HG02943 (cell line): Measurements from ENCODE around the gene NRN1L.
A peak's percentile ranks its signal among the peaks of the same experiment; 100 is the strongest.
"Not testable (repeated sequence)": the region's sequence is repeated elsewhere in the genome, so short reads cannot be mapped to it uniquely, and the experiment has no call there.

ENCODE experiments used
- ATAC-seq: cut with Tn5 transposase; IDR thresholded peaks from one replicate; pipeline ENCODE4 v1.9.1; 2021; ENCODE audit warnings: mild to moderate bottlenecking, low read depth, moderate library complexity; ENCODE audit not compliant: unreplicated experiment

The NRN1L gene

DNA sequence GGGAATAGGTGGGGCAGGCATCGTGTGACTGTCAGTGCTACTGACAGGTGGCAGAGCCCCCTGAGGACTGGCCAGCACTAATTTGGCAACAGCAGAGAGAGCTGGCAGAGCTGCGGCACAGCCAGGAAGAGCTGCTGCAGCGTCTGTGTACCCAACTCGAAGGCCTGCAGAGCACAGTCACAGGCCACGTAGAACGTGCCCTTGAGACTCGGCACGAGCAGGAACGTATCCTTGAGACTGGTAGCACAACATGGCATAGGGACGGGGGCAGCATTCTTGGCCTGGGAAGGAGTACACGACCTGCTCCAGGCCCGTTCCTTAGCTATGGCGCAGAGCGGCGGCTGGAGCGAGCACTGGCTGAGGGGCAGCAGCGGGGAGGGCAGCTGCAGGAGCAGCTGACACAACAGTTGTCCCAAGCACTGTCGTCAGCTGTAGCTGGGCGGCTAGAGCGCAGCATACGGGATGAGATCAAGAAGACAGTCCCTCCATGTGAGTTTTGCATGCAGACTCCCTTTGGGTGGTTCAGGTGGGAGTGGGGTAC, 3.0 kb upstream of the NRN1L start:
- no peak for ATAC-seq

DNA sequence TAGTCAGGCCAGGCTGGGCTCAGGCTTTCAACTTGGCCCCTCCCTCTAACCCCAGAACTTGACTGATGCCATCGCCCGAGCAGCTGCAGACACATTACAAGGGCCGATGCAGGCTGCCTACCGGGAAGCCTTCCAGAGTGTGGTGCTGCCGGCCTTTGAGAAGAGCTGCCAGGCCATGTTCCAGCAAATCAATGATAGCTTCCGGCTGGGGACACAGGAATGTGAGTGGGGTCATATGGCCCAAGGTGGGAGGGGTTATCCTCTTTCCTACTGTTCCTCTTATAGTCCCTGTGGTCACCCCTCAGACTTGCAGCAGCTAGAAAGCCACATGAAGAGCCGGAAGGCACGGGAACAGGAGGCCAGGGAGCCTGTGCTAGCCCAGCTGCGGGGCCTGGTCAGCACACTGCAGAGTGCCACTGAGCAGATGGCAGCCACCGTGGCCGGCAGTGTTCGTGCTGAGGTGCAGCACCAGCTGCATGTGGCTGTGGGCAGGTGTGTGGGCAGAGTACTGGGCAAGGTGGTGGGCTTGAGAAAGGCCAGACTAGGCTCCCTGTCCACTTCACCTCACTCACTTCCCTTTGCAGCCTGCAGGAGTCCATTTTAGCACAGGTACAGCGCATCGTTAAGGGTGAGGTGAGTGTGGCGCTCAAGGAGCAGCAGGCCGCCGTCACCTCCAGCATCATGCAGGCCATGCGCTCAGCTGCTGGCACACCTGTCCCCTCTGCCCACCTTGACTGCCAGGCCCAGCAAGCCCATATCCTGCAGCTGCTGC, 2.1 kb upstream of the NRN1L start:
- ATAC-seq: no peak

DNA sequence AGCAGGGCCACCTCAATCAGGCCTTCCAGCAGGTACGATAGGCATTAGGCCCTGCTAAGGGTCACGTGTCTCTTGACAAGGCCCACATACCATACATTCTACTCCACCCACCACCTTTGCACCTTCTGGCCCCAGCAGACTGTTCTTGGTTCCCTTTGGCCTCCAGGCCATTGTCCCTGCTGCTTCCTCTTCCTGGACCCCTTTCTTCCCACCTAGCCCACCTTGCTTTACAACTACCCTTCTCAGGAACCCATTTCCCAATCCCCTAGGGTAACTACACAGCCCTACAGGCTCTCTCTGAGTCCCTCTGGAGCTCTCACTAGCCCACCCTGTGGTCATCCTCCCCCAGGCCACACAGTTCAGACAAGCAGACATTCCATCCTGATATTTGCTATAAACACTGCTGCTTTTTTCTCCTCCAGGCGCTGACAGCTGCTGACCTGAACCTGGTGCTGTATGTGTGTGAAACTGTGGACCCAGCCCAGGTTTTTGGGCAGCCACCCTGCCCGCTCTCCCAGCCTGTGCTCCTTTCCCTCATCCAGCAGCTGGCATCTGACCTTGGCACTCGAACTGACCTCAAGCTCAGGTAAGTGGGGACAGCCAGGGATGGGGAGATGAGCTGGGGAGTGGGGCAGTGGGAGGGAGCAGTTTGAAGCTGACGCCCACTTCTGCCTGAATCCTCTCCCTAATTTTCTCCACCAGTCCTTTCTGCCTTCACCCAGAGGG, 1.4 kb upstream of the NRN1L start:
- no peak for ATAC-seq

DNA sequence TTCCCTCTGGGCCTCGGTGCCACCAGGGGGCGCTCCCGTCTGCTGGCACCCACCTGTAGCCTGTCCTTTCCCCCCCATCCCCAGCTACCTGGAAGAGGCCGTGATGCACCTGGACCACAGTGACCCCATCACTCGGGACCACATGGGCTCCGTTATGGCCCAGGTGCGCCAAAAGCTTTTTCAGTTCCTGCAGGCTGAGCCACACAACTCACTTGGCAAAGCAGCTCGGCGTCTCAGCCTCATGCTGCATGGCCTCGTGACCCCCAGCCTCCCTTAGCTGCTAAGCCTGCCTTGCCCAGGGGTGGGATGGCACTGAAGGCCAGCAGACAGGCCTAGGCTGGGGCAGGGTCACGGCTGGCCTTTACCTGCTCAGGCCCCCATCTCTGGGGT, 818 bp upstream of the NRN1L start:
- ATAC-seq: no peak

DNA sequence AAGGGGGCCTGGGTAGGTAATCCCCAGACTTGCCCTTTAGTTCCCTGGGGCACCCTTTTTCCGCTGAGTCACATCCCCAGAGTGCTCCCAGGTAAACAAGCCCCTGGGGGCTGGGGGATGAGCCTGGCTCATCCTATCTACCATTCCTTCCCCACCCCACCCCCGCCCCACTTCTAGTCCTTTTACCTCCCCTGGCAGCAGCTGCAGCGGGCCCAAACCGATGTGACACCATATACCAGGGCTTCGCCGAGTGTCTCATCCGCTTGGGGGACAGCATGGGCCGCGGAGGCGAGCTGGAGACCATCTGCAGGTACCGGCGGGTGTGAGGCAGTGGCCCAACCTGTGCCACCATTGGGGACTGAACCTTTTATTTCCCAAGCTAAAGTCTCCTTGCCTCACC, 860 bp downstream of the NRN1L start:
- no peak for ATAC-seq

DNA sequence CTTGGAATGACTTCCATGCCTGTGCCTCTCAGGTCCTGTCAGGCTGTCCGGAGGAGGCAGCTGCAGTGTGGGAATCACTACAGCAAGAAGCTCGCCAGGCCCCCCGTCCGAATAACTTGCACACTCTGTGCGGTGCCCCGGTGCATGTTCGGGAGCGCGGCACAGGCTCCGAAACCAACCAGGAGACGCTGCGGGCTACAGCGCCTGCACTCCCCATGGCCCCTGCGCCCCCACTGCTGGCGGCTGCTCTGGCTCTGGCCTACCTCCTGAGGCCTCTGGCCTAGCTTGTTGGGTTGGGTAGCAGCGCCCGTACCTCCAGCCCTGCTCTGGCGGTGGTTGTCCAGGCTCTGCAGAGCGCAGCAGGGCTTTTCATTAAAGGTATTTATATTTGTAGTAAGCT, 1.3 kb downstream of the NRN1L start:
- no peak for ATAC-seq

DNA sequence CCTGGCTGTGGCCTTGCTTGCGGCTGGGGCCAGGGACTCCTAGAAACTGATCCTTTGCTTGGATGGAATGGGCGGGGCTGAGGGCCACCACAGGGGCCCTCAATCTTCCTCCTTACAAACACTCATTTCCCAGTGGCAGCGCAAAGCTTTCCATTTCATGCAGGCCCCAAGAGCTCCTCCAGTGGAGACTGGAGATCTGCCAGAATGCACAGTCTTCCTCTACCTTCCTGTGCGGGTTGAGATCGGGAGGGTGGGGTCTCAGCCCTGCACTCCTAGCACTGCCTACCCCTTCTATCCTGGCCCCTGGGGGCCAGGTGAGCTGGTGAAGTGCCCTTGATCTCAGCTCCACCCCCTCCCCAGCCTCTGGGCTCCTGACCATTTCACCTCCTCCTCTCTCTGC, 1.7 kb downstream of the NRN1L start:
- no peak for ATAC-seq

DNA sequence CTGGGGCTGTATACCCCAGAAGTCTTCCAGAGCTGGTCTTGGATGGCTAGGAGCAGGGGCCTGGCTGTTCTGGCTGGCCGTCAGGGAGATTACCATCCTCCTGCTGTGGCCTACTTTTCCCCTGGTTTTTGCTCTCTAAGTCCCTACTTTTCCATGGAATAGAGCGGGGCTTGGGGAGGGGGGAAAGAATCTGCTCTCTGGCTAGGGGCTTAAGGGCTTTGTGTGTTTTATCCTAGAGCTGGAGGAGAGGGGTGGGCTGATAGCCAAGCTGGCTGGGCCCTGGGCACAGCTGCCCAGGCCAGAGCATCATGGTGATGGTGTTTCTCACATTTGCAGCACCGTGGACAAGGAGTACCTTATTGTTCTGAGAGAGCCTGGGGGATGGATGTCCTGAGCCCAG, 3.6 kb downstream of the NRN1L start:
- ATAC-seq: no peak

DNA sequence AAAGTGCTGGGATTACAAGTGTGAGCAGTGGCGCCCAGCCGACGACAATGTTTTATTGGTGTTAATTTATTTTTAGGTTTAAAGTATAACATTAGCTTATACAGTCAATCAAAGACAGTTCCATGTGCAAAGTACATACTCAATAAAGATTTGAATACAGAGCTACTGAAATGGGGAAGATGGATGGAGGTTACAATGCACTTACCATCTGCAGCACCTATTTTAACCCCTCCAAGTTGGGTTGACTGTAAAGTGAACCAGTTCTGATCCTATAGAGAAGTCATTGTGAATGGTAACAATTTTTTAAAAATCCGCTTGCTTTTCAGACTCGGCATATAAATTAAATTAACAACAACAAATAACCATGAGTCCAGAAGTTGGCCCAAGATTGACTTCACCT, 7.7 kb downstream of the NRN1L start:
- ATAC-seq: no peak

DNA sequence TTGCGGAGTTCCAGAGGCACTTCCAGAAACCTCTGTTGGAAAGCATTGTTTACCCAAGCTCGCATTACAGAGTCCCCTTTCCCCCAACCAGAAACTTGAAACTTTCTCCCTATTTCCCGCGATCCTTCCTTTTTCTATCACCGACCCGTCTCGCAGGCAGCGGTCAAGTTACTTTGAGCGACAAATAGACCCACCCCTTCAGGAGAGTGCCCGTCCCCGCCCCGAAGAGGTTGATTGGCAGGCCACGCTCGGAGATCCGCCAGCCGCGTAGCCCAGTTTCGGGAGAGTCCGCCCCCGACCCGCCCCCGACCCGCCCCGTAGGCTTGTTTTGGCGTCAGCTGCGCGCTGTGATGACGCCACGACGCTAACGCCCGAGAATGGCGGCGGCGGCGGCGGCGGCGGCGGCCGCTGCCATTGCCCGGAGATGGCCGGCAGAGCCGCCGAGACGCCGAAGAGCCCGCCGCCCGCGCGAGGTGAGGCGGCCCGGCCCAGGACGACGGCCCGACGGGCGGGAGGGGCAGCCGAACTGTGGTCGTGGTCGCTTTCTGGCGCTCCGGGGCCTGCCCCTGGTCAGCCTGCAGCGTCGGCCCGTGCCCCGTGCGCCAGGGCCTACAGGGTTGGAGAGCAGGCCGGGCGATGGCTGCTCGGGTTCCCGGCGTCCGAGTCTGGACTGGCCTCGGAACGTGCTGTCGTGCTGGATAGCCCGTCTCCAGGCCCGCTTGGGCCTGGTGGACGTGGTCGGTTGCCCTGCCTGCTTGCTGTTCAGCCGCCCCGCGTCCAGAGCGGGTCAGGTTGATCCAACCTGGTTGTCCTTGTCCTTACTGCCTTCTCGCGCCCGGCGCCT, 8.4 kb downstream of the NRN1L start, which contains the start of gene PSKH1:
Gene PSKH1 (plus strand): TSS at position 356 of the 844 bp plus-strand sequence. CDS start 15,496 bp downstream, outside the sequence.
- peak; percentile 85 for ATAC-seq

DNA sequence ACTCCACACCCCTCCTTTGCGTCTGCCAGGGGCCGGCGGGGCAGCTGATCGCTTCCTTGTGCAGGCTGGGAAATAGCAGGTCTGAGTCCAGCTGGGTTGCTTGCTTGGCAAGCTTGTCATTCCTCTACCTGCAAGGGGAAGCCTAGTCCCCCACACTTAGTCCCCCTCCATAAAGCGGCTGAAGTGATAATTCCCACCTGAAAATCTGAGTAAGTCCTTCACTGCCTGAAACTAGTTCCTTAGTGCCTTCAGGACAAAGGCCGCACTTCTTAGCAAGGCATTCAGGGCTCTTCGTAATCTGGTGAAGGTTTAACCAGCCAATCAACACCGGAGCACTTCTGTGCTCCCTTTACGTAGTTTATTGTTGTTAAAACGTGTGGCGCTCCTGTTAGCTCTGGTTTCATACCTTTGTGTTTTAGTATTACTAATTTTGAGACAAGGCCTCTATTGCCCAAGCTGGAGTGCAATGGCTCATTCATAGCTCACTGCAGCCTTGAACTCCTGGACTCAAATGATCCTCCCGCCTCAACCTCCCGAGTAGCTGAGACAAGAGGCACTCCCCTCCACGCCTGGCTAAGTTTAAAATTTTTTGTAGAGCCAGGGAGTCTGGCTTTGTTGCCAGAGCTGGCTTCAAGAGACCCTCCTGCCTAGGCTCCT, 9.2 kb downstream of the NRN1L start:
- no peak for ATAC-seq

DNA sequence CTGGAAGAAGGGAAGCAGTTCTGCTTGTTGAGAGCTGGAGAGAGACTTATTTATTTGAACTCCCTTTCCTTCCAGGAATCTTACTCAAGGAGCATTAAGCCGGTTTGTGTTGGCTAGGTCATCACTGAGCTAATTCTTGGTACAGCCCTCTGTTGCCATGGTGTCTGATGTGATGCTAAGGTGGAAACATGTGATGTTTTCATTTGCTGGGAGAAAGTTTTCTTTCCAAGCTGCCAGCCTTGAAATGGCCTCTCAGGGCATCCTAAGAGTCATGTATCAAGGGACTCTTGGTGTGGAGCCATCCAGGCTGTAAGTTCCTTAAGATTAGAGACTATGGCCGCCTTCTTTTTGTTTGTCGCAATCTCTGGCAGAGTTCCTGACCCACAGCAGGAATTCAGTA, 12.5 kb downstream of the NRN1L start:
- ATAC-seq: no peak

DNA sequence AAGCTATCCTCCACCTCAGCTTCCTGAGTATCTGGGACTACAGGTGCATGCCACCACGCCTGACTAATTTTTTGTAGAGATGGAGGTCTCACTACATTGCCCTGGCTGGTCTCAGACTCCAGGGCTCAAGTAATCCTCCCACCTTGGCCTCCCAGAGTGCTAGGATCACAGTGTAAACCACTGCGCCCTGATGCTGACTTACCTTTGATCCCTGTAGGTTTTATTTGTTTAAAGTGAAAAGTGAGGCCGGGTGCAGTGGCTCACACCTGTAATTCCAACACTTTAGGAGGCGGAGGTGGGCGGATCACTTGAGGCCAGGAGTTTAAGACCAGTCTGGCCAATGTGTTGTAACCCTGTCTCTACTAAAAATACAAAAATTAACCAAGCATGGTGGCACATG, 17.0 kb downstream of the NRN1L start:
- no peak for ATAC-seq

DNA sequence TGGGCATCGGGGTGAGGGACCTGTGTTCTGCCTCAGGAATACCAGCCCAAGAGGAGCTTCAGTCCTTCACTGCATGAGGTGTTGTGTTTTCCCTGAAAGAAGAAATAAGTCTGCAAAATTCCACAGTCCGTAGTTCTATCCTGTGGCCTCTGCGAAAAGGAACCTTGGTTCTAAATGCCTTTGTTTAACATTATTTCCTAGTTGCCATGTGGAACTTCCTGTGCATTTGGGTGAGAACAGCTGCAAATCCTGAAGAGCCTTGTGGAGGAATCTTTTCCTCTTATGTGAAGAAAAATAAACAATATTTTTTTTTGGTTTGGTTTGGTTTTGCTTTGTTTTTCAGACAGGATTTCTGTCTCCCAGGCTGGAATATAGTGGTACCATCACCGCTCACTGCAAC, 18.1 kb downstream of the NRN1L start:
- ATAC-seq: no peak

DNA sequence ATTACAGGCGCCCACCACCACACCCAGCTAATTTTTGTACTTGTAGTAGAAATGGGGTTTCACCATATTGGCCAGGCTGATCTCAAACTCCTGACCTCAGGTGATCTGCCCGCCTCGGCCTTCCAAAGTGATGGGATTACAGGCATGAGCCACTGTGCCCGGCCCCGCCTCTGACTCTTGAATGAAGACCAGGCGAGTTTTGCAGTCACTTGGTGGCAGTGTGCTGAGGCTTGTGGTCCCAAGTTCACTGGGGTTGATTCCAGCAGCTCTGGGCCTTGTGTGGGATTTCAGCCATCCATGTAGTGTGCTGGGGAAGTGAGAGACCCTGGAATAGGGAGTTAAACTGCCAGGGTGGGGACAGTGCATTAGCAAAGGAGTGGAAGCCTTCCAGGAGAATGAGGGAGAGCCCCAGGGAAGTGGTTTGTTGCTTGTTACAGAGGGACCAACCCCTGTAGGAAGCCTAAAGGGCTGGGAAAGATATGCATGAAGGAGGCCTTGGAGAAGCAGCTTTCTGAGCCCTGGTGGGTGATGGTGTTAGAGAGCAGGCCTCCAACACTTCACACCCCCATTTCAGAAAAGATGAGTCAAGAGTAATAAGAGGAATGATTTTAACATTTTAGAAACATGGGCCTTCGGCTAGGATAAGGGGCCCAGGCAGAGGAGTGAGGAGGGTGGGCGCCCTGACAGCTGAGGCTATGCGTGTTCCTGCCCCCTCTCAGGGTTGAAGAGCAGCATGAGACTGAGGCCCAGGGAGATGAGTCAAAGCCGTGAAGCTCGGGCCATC, 22.9 kb downstream of the NRN1L start:
- no peak for ATAC-seq

DNA sequence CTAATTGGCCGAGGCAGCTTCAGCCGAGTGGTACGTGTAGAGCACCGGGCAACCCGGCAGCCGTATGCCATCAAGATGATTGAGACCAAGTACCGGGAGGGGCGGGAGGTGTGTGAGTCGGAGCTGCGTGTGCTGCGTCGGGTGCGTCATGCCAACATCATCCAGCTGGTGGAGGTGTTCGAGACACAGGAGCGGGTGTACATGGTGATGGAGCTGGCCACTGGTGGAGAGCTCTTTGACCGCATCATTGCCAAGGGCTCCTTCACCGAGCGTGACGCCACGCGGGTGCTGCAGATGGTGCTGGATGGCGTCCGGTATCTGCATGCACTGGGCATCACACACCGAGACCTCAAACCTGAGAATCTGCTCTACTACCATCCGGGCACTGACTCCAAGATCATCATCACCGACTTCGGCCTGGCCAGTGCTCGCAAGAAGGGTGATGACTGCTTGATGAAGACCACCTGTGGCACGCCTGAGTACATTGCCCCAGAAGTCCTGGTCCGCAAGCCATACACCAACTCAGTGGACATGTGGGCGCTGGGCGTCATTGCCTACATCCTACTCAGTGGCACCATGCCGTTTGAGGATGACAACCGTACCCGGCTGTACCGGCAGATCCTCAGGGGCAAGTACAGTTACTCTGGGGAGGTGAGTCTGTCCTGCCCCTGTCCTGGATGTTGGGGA, 24.5 kb downstream of the NRN1L start:
- ATAC-seq: no peak

DNA sequence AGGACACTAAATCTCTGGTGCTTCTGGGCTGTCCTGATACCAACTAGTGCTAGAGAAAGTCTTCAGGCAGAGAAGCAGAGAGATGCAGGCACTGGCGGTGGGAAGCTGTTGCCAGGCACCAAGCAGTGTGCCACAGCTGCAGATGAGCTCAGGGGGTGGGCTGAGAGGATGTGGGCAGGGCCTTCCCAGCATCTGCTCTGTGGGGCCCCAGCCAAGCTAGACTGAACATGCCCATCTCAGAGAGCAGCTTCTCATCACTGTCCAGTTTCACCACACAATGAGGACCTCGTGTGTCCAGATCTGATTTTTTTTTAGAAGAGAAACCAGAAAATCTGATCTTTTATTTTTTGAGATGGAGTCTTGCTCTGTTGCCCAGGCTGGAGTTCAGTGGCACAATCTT, 25.5 kb downstream of the NRN1L start:
- ATAC-seq: no peak

DNA sequence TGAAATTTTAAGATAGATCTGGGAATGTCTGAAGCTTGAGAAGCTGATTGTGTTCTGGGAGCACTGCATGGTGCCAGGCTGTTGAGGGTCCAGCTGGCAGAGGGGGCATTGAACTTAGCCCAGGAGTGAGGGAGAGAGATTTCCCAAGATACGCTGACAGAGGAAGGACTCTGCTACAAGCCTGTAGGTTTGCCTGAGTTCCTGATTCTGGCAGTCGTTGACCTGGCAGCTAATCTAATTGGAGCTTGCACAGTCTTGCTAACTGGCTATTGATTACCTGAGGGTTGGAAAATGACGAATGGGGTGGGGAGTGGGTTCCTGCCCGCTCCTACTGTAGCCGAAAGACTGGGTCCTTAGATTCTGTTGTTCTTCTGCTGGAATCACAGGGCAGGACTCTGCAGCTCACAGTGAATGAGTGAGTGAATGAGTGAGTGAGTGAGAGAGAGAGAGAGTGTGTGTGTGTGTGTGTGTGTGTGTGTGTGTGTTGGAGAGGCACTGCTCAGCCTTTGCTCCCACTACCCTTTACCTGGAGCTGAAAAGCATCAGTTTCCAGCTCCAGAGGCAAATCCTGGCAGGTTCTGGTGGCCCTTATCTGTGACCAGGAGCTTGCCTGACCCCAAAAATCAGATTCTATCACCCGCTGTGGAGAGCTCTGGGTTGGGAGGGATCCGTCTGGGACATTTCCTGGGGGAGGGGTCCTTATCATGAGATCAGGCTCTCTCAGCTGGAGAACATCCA, 30.2 kb downstream of the NRN1L start:
- no peak for ATAC-seq

DNA sequence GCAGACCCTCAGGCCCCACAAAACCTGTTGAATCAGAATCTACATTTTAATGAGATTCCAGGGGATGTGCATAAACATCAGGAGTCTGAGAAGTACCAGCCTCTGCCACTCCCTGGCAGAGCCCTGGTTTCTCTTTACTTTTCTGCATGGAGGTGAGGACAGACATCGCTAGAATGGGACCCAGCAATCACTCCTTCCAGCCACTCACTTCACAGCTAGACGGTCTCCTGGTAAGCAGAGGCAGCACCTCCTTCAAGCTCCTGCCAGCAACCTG, 30.7 kb downstream of the NRN1L start:
- ATAC-seq: not testable (repeated sequence)
